Lower leg skin (tissue), 3 donors: Measurements from ENCODE around the gene HS6ST3.

ENCODE experiments used
- CTCF ChIP-seq, 3 donors: fragments of 450-650 bp; IDR thresholded peaks; one replicate each; pipeline ENCODE4 v1.5.1; 2016; ENCODE audit warnings: antibody characterized with exemption in 3 of 3, mild to moderate bottlenecking in 3 of 3, moderate library complexity in 2 of 3
- POLR2A ChIP-seq, 2 donors: fragments of 450-650 bp; IDR thresholded peaks; one replicate each; pipeline ENCODE4 v1.6.1; 2016 to 2017; ENCODE audit warnings: antibody characterized with exemption in 2 of 2, mild to moderate bottlenecking in 1 of 2, moderate library complexity in 1 of 2

GRCh38 chr13:96792736-96793403, 703.0 kb downstream of the HS6ST3 start:
- no peak for TF ChIP-seq CTCF (IDR thresholded peaks at IDR 0.05)
- no peak for TF ChIP-seq POLR2A (IDR thresholded peaks at IDR 0.05)
